Superior temporal gyrus (tissue), 1 donor: ENCODE measurements around the gene RASA1.
"Not testable (repeated sequence)": the region's sequence is repeated elsewhere in the genome, so short reads cannot be mapped to it uniquely, and the experiment has no call there.

Source experiments
- DNase-seq: peaks from one replicate; pipeline ENCODE4 v3.0.0-alpha.2; 2016; ENCODE audit errors: extremely low spot score

The RASA1 gene

DNA sequence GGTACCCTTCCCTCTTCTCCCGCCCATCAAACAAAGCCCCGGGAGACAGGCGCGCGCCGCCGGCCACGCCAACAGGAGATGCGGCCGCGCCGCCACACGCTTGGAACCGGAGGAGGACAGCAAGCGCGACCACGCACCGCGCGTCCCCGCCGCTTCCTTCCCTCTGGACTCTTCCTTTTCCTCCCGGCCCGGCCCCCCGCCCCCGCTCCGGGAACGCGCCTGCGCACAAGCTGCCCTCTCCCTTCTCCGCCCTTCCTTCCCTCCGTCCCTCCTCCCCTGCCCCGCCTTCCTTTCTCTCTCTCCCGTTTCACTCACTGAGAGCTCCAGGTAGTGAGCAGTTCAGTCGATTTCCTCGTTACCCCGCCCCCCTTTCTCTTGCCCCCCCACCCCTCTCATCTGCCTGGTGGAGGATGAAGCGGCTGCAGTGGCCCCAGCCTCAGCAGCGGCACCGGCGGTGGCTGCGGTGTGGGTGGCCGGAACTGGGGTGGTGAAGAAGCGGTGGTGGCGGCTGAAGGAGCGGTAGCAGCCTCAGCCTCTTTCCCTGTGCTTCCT is at the start of gene RASA1:
RASA1 (plus strand) TSS at position 310 of the 552 bp plus-strand sequence. CDS start 569 bp downstream, outside the sequence.
- peak; percentile 91 for DNase-seq

DNA sequence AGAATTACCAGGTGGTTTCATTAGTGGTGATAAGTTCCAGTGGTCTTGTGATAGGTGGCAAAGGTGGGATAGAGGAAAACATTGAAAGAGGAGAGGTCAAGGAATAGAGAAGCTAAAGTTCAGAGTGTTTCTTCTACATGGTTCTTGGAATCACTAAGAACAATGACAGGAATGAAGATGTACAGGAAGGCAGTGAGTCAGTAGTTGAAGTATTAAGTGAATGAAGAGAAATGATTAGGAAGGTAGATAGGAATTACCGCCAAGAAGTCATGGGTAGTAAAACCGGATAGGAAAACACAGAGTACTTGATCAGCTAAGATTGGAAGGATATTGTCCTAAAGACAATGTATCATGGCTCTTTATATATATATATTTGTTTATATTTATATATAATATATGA is 37.9 kb upstream of the RASA1 start:
- DNase-seq: no peak

DNA sequence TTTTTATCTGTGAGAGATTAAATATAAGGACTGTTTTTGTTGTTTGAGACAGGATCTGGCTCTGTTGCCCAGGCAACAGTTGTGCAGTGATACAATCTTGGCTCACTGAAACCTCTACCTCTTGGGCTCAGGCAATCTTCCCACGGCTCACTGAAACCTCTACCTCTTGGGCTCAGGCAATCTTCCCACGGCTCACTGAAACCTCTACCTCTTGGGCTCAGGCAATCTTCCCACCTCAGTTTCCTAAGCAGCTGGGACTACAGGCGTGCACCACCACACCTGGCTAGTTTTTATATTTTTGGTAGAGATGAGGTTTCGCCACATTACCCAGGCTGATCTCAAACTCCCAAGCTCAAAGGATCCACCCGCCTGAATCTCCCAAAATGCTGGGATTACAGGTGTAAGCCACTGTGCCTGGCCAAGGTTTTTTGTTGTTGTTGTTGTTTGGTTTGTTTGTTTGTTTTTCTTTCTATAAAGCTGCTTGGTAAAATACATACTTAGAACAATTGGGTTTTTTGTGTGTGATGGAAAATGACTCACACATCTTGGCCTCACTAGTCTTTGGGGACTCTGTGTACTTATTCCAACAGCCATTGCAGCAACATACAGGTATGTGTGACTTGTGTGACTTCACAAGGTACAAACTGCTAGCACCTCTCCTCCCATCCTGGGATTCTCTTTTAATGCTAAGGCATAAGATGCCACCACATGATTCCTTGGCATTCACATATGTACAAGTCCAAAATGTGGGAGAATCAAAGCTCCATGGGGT is 36.5 kb upstream of the RASA1 start:
- no peak for DNase-seq

DNA sequence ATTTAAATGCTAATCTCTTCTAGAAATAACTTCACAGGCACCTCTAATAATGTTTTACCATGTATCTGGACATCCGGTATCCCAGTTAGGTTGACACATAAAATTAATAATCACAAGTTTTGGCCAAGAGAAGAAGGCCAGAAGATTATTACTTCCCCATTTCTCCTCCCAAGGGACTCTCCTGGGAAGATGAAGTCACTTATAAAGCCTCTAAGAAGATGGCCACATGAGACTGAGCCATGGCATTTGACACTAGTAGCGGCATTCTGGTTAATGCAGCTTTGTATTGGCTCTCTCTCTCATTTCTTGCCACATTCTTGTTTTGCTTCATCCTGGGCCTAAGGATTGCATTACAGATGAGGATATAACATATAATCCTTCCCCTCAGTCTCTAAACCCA is 34.5 kb upstream of the RASA1 start:
- DNase-seq: no peak

DNA sequence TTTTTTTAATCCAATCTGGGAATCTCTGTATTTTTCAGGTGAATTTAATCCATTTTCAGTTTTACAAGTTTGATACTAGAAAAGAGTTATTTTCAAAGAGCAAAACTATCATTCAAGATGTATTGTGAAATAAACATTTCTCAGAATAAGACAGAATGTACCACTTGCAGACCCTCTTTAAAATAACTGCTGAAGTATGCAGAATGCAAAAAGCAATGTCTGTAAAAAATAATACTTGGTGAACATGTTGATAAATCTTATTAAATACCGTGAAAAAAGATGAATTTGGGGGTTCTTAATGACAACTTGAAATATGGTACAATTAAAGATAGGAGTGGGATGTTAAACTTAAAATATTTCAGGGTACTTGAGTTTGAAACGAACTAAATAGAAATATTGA is 26.1 kb upstream of the RASA1 start:
- DNase-seq: no peak

DNA sequence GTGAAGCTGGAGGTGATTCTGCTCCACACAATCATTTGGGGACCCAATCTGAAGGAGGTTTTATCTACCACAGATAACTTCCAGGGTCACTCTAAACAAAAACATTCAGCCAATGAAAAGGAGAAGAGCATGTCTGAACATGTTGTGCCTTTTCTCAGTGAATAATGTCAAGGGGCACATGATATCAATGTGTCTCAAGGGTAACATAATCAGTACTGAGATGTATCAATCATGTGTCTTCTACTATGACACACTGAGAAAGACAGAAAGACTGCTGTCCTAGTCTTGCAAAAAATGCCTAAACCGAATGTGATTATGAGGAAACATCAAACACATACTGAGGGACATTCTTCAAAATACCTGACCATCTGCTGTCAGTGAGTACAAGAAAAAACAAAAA is 25.4 kb upstream of the RASA1 start:
- DNase-seq: no peak

DNA sequence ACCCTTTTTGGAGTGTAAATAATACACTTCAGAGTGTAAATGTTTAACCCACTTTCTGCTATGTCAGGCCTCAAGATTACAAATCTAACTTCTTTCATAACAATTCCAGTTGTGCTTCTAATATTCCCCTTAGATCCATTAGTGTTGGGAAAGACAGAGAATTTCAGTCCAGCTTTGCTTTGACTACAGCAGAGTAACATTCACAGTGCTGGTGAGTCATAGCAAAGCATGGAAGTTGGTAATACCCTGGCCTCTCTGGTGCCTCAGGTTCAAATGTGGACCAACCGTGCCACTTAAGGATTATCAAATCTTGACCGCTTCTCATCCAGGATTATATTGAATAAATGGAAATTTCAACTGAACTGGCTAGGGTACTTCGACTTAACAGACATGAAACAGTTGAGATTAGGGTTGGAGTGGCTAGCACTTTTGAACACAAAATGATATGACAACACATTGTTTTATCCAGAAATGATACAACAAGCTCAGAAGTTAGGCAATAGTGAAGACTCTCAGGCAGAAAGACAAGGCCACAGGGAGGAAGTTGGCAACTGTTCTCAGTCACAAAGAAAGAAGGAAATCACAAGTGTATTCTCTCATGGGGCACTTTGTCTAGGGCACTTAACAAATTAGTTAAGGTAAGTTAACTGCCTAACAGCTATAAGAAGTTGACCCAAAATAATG is 24.4 kb upstream of the RASA1 start:
- DNase-seq: no peak

DNA sequence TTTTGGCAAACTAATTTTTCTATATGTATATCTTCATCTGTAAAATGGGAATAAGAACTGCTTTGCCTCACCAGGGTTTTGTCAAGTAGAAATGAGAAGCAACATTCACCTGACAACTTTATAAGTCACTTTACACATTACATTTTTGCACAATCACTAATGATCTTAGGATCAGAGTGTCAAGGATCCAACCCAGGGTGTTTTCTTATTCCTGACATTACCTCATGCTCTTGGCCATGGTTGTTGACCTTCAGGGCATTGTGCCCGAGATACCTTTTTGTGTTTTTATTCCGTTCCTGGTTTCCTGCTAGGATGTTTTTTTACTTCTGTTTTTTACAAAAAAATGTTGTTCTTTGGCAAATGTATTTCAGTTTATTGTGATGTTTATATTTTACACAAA is 22.2 kb upstream of the RASA1 start:
- DNase-seq: no peak

DNA sequence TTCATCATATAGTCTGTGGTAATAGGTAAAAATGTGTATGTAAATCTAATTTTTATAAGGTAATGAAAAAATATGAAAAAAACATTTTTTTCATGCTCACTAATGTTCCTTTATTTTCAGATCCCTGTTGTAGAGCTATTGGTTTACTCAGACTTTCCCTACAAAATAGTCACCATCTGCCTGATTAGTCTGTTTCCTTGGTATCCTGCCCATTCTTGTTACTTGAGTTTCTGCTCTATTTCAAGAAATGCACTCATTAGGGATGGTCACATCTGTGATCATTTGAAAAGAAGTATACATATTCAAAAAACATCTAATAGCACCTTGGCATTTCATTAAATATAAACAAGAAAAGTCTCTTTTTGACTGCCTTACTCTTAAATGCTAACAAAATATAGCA is 21.6 kb upstream of the RASA1 start:
- no peak for DNase-seq

DNA sequence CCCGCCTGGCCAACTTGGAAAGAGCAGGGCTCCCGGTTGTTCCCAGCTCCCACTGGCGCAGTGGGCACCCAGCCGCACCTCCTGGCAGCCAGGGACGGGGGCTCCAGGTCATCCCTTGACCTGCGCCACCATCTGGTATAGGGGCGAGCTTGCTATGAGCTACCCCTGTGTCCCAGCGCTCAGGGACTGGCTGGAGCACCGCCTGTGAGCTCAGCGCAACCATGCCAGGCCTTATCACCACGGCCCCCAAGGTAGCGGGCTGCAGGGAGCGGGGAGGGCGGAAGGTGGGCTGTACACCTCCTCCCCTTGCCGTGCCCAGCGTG is 15.4 kb upstream of the RASA1 start:
- DNase-seq: no peak

DNA sequence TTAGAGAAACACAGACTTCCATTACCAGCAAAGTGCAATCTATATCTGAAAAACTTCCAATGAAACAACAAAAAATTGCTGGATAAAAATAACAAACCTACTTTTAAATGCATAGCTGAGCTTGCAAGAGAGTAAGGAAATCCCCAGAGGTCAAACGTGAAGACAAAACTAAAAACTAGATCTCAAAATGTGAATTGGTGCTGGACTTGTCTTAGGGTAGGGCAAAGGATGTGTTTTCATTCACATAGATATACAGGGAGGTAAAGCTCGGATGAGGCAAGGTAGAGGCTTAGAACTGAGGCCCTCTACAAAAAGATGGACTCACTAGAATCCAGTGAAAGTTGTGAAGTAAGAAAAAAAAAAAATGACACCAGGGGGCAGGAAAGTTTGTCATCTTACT is 13.6 kb upstream of the RASA1 start:
- DNase-seq: no peak

DNA sequence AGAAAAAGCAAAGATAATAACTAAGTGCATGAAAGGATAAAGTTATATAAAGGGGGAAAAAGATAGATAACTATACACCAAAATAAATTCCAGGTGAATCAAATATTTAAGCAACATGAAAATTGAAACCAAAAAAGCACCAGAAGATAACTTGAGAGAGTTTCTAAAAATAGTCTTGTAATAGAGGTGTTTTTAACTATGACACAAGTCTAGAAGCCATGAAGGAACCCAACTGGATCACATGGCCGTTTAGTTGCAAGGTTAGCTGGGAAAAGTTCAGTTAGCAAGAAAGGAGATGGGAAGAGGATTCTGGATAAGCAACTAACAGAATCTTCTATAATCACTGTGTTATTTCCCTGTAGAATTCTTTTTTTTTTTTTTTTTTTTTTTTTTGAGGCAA is 9.2 kb upstream of the RASA1 start:
- DNase-seq: no peak

DNA sequence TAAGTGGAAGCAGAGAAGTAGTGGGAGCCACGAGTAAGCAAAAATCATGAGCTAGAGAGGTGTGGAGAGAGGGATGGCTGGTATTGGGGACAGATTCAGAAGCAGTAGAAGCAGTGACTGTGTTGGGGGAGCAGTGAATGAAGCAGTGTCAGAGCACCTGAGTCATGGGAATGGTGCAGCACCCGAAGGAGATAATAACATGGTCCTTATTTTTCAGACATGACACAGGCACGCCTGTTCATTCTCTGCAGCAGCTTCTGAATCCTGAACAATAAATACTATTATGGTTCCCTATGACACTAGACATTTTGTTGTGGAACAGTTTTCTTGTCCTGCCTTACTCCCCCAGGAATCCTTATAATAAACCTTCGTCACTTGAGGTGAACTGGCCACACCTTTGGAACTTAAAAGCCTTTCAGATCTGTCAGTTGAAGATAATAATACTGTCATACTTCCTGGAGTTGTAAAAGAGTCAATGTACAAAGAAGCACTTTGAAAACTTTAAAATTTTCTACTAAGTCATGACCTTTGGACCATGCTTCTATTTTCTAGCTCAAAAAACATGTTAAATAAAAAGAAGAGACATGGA is 7.0 kb upstream of the RASA1 start:
- DNase-seq: no peak

DNA sequence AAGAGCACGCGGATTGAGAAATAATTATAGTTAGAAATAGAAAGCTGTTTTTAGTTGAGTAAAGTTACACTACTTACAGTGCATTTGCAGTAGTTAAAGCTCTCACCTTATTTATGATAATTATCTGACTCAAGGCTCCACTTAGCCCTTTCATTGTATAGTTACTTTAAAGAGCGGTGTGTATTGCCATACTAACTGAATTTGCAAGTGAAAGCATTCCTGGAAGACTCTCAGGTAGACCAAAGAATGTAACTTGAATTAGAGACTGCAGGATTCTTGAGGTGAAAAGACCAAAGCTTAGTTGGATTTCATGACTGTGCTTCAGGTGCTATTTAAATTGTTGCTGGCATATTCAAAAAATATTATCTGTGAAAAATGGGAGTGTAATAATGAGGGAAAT is 4.2 kb upstream of the RASA1 start:
- DNase-seq: no peak

DNA sequence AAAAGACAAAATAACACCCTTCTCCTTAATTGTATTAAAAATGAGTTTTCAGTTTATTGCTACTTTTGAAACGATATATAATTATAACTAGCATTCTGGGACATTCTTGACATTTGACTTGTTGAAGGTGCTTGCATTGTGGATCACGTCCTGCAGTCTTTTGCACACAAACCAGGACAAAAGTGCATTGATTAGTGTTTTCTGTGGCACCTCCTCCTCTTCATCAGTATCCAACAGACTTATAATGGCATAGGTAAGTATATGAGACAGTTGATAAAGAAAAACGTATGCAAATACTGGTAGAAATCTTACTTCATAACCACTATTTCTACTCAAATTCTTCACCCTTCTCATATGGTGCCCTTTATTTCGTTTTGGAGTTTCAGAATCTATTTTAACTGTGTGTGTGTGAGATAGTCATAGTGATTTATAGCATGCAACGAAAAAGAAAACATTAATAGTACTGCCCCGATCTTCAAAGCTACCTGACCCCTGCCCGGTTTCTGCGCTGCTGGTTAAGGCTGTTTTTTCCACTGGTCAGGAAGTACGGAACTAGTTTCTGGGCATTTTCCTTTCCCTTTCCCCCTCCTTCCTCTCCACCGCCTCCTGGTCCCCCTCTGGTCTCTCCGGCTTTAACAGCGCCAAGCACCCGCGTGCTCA is 639 bp upstream of the RASA1 start:
- DNase-seq: no peak

DNA sequence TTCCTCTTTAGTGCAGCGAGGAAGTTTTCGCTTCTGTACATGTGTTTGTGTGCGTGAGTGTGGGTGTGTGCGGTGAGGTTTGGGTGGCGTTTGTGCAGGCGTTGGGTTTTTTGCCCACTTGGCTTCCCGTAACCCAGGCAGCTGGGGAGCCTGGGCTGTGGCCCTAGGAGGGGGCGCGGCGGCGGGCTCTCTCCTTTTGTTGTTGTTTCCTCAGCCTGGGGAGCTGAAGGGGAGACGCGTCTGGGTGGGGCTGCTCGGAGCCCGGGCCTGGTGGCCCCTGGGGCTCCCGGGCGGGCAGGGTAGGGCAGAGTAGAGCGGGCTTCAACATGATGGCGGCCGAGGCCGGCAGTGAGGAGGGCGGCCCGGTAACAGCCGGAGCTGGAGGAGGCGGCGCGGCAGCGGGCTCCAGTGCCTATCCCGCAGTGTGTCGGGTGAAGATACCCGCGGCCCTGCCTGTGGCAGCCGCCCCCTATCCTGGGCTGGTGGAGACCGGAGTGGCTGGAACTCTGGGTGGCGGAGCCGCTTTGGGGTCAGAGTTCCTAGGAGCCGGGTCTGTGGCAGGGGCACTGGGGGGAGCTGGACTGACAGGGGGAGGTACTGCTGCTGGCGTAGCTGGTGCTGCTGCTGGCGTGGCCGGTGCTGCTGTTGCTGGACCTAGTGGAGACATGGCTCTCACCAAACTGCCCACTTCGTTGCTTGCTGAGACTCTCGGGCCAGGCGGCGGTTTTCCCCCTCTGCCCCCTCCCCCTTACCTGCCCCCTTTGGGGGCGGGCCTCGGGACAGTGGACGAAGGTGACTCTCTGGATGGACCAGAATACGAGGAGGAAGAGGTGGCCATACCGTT is 665 bp downstream of the RASA1 start:
- peak; percentile 78 for DNase-seq

DNA sequence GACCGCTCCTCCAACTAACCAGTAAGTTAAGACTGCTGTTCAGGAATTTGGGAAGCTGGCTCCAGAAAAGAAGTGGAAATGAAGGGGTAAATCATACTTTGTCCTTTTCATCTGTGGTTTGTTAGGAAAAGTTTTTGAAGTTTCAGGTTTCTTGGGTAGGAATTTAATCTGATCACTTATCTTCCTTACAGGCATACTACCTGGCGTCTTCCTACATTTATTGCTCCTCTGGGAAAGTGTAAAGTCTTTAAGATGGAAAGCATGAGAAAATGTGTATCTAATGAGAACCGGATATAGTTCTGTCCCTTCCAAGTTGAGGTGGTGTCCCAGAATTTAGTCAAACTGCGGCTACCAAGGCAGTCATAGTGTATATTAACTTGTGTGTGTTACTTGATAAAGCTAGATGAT is 1.3 kb downstream of the RASA1 start:
- DNase-seq: no peak

DNA sequence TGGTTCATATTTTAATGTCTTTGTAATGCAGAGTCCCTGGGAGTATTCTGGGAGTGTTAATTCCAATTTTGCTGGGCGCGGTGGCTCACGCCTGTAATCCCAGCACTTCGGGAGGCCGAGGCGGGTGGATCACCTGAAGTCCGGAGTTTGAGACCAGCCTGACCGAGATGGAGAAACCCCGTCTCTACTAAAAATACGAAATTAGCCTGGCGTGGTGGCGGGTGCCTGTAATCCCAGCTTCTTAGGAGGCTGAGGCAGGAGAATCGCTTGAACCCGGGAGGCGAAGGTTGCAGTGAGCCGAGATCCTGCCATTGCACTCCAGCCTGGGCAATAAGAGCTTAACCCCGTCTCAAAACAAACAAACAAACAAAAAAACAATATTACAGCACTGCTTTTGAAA is 3.2 kb downstream of the RASA1 start:
- DNase-seq: not testable (repeated sequence)

DNA sequence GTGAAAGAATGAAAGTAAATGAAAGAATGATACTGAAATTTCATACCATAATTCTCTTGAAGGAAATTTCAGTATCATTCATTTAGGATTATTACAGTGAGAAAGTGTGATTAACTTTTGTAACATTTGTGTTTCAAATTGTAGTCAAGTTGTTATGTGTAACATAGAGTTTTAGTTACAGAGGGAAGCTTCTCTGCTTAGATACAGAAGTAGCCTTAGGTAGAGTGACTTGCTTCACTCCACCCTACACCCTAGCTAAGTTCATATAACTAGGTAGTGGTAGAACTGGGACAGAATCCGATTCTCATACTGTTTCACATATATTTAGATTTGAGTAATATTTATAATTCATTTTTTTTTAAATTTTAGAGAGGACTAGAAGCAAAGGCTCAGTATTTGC is 9.0 kb downstream of the RASA1 start:
- DNase-seq: no peak

DNA sequence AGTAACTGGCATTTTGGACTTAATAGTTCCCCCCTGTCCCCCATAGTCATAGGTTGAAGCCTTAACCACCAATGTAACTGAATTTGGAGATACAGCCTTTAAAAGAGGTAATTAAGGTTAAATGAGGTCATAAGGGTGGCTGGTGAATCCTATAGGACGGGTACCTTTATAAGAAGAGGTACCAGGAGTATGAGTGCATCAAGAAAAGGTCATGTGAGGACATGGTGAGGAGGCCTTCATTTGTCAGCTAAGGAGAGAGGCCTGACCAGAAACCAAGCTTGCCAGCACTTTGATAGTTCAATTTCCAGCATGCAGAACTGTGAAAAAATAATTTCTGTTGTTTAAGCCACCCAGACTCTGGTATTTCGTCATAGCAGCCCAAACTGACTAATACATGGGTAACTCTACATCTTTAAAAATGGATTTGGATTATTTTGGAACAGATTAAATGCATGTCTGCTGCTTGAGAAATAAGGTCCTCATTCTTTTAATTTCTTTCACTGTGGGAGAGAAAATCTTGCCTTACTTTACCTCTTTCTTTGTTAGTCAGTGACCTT is 9.7 kb downstream of the RASA1 start:
- DNase-seq: no peak

DNA sequence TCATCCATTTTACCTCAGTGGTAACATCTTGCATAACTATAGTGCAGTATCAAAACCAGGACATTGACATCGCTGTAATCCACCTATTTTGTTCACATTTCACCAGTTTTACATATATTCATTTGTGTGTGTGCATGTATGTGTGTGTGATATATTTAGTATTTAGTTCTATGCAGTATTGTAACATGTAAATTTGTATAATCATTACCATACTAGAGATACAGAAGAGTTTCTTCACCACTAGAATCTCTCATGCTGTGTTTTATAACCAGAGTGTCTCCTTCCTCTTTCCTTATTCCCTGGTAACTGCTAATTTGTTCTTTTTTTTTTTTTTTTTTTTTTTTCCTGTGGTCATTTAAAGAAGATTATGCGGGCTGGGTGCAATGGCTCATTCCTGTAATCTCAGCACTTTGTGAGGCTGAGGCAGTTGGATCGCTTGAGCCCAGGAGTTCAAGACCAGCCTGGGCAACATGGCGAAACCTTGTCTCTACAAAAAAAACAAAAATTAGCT is 11.0 kb downstream of the RASA1 start:
- DNase-seq: no peak
